Muscle of leg (tissue), 9 donors: ENCODE measurements around the gene BCL6B. TPM values are rescaled to one million over a fixed set of nuclear protein-coding genes. Genes with fewer than 3 reads are reported as not detected.

Source experiments
- polyA plus RNA-seq, 8 donors: library from polyadenylated mRNA; unstranded; fragments of 120-200 nt; gene quantifications; one replicate each; pipeline versions ENCODE4 v1.2.1 to v1.2.3, GENCODE V29; 2013; ENCODE audit warnings: inconsistent platforms in 1 of 8, low replicate concordance in 1 of 8; ENCODE audit not compliant: insufficient read length in 8 of 8, insufficient read depth in 1 of 8
- total RNA-seq: library from RNA; stranded (reverse); fragments of 120-200 nt; gene quantifications from one replicate; pipeline ENCODE4 v1.2.4, GENCODE V29; 2013

The BCL6B gene
- total and polyA plus RNA-seq, 9 donors = 14.8 to 22.8 (median 18.2) TPM

Other genes starting within 250 kb of the BCL6B start
- 0.18 TPM for gene FBXO39, start 246.8 kb upstream of the BCL6B start, total RNA-seq
- gene FBXO39, start 246.8 kb upstream of the BCL6B start, polyA plus RNA-seq = under 1 TPM in 3 of 8 donors, not detected in 5; 0.14 to 0.41 (median 0.22) TPM
- gene TEKT1, start 191.3 kb upstream of the BCL6B start, total RNA-seq = not detected
- under 1 TPM in 4 of 8 donors, not detected in 4; 0.07 to 0.43 (median 0.18) TPM for gene TEKT1, start 191.3 kb upstream of the BCL6B start, polyA plus RNA-seq
- not detected for gene ALOX12, start 27.0 kb upstream of the BCL6B start, total RNA-seq
- gene ALOX12, start 27.0 kb upstream of the BCL6B start, polyA plus RNA-seq = 1 to 10 TPM in 3 of 8 donors, under 1 TPM in 5; 0.59 to 1.3 (median 0.78) TPM
- gene RNASEK, start 10.4 kb upstream of the BCL6B start, total RNA-seq = 68.5 TPM
- 100 to 1,000 TPM in 7 of 8 donors, 10 to 100 TPM in 1; 99.0 to 143 (median 111) TPM for gene RNASEK, start 10.4 kb upstream of the BCL6B start, polyA plus RNA-seq
- gene SLC16A13, start 13.0 kb downstream of the BCL6B start, total RNA-seq = 0.18 TPM
- gene SLC16A13, start 13.0 kb downstream of the BCL6B start, polyA plus RNA-seq = 1 to 10 TPM in 7 of 8 donors, under 1 TPM in 1; 0.91 to 2.5 (median 1.2) TPM
- gene SLC16A11, start 21.0 kb downstream of the BCL6B start, total RNA-seq = 0.04 TPM
- gene SLC16A11, start 21.0 kb downstream of the BCL6B start, polyA plus RNA-seq = under 1 TPM in 7 of 8 donors, not detected in 1; 0.10 to 0.37 (median 0.15) TPM
- gene CLEC10A, start 57.2 kb downstream of the BCL6B start, total RNA-seq = 1.9 TPM
- 1 to 10 TPM in 7 of 8 donors, under 1 TPM in 1; 0.96 to 1.9 (median 1.5) TPM for gene CLEC10A, start 57.2 kb downstream of the BCL6B start, polyA plus RNA-seq
- gene ASGR2, start 91.8 kb downstream of the BCL6B start, total RNA-seq = 0.04 TPM
- 1 to 10 TPM in 1 of 8 donors, under 1 TPM in 7; 0.30 to 1.1 (median 0.44) TPM for gene ASGR2, start 91.8 kb downstream of the BCL6B start, polyA plus RNA-seq
- 1.5 TPM for gene ASGR1, start 156.3 kb downstream of the BCL6B start, total RNA-seq
- 1 to 10 TPM; 1.5 to 3.4 (median 2.3) TPM for gene ASGR1, start 156.3 kb downstream of the BCL6B start, polyA plus RNA-seq
- 12.7 TPM for gene DLG4, start 196.8 kb downstream of the BCL6B start, total RNA-seq
- gene DLG4, start 196.8 kb downstream of the BCL6B start, polyA plus RNA-seq = 10 to 100 TPM; 16.7 to 33.9 (median 22.9) TPM
- gene ACADVL, start 196.9 kb downstream of the BCL6B start, total RNA-seq = 276 TPM
- 100 to 1,000 TPM; 251 to 312 (median 283) TPM for gene ACADVL, start 196.9 kb downstream of the BCL6B start, polyA plus RNA-seq
- gene DVL2, start 211.5 kb downstream of the BCL6B start, total RNA-seq = 34.1 TPM
- gene DVL2, start 211.5 kb downstream of the BCL6B start, polyA plus RNA-seq = 10 to 100 TPM; 31.2 to 43.3 (median 40.0) TPM
- 29.1 TPM for gene PHF23, start 216.4 kb downstream of the BCL6B start, total RNA-seq
- 10 to 100 TPM; 32.8 to 47.8 (median 40.0) TPM for gene PHF23, start 216.4 kb downstream of the BCL6B start, polyA plus RNA-seq
- 324 TPM for gene GABARAP, start 219.4 kb downstream of the BCL6B start, total RNA-seq
- 100 to 1,000 TPM; 308 to 363 (median 333) TPM for gene GABARAP, start 219.4 kb downstream of the BCL6B start, polyA plus RNA-seq
- gene CTDNEP1, start 228.7 kb downstream of the BCL6B start, total RNA-seq = 43.4 TPM
- gene CTDNEP1, start 228.7 kb downstream of the BCL6B start, polyA plus RNA-seq = 100 to 1,000 TPM; 152 to 181 (median 165) TPM
- gene ELP5, start 229.2 kb downstream of the BCL6B start, total RNA-seq = 45.4 TPM
- 10 to 100 TPM; 36.7 to 64.6 (median 39.6) TPM for gene ELP5, start 229.2 kb downstream of the BCL6B start, polyA plus RNA-seq
- 0.71 TPM for gene CLDN7, start 239.4 kb downstream of the BCL6B start, total RNA-seq
- gene CLDN7, start 239.4 kb downstream of the BCL6B start, polyA plus RNA-seq = 1 to 10 TPM in 7 of 8 donors, under 1 TPM in 1; 0.28 to 8.8 (median 2.0) TPM